Eye (tissue), 1 donor: ENCODE data around the gene HADHB.
A peak's percentile ranks its signal among the peaks of the same experiment; 100 is the strongest.
"Not testable (repeated sequence)": the region's sequence is repeated elsewhere in the genome, so short reads cannot be mapped to it uniquely, and the experiment has no call there.

ENCODE experiments used
- DNase-seq: peaks from one replicate; pipeline ENCODE4 v3.0.0-alpha.2; 2015

HADHB gene

GRCh38 chr2:26298286-26298637 lies 53.5 kb downstream of the HADHB start:
- DNase-seq = peak; percentile 28

GRCh38 chr2:26298638-26299393 lies 54.1 kb downstream of the HADHB start:
- DNase-seq = peak; percentile 70

GRCh38 chr2:26299471-26300101 lies 54.8 kb downstream of the HADHB start:
- peak; percentile 81 for DNase-seq

DNA sequence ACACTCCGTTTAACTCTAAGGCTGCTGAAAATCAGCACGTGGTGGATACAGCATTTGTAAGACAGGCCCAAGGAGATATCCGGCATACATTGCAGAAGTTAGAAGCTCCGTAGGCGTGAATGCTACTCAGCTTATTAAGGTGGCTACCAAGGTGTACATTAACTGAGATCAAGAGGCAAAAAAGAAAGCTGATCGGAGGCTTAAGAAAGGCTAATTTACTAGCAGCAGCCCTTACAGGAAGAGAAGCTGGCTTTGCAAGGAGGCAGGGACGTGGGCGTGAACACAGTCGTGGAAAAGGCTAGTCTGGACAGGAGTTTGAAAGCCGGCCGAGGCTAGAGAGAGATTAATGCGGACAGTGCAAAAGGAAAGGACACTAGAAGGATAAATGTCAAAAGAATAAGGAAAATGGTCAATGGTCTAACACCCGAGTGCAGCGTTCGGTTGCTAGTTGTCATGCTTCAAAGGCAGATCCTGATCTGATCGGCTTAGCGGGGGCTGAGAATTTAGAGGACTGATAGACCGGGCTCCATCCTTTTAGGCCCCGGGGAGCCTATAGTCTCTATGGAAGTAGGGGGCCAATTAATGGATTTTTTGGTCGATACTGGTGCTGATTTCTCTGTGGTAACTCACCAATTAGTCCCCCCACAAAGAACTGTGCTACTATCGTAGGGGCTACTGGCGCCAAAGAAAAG lies 55.6 kb downstream of the HADHB start:
- peak; percentile 65 for DNase-seq

- DNase-seq = no peak
These were observed 58.1 kb downstream of the HADHB start for GRCh38 chr2:26302846-26303245.

GRCh38 chr2:26305094-26305493 lies 60.4 kb downstream of the HADHB start:
- DNase-seq = not testable (repeated sequence)

- no peak for DNase-seq
These were observed 60.8 kb downstream of the HADHB start for GRCh38 chr2:26305540-26305939.

DNA sequence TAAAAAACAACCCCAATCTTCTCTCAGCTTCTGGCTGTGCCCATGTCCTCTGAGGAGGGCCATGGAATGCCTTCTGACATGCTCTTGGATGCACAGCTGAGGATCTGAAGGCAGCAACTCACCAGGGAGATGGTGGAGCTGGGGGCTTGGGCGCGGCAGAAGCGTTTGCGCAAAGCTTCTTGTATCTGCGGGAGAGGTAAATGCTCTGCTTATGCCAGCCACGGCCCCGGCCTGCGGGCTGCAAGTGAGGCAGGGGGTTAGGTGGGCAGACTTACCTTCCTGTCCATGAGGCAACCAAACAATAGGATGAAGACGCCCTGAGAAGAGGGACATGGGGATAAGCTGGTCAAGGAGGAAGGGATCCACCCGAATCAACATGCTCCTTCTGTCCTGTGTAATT lies 65.2 kb downstream of the HADHB start:
- no peak for DNase-seq

DNA sequence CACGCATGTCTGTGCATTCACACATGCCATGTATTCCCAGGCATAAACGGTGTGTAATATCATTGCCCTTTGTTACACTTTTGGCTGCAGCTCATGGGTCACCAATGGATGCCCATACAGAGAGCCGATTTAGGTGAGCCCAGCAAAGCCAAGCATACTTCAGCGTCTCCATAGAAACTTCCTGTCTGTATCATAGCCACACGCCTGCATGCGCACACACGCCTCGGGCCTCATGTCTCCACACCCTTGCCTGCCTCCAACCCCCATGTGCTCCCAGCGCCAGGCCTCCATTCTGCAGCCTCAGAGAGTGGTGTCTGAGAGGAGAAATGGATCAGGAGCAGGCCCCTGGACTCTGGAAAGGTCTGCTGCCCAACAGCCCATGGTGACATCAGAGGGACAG lies 67.7 kb downstream of the HADHB start:
- no peak for DNase-seq

- no peak for DNase-seq
These were observed 68.7 kb downstream of the HADHB start for GRCh38 chr2:26313446-26313845.

DNA sequence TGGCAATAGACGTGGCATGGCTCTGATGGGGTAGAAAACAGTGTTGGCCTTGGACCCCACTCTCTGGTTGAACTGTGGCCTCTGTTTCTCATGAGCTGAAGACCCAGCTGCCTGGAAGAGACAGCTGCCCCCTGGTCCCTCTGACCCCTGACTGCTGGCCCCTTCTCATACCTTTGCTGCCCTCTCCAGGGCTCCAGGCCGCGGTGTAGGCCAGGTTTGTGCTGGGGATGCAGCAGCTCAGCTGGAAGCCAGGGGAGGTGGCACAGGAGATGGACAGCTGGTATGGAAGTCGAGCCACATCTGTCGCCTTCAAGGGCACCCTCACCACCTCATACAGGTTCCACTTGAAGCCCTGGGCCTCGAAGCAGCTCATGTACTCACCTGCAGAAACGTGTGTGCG lies 69.5 kb downstream of the HADHB start:
- DNase-seq = no peak

DNA sequence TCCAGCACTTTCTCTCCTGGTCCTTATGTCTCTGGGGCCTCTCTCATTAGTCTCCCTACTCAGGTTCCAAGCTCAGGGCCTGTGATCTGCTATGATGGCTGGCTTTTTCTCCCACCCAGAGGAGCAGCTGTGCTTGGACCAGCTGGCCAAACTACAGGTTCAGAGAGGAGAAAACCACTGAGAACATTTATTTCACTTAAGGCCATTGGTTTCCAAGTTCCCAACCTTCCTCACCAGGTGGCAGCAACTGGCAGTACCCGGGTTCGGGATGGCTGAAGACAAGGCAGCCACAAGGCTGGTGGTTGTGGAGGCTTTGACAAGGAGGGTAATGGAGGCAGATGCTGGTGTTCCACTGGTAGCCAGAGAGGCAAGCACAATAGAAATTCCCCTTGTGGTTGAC lies 71.3 kb downstream of the HADHB start:
- DNase-seq = no peak

DNA sequence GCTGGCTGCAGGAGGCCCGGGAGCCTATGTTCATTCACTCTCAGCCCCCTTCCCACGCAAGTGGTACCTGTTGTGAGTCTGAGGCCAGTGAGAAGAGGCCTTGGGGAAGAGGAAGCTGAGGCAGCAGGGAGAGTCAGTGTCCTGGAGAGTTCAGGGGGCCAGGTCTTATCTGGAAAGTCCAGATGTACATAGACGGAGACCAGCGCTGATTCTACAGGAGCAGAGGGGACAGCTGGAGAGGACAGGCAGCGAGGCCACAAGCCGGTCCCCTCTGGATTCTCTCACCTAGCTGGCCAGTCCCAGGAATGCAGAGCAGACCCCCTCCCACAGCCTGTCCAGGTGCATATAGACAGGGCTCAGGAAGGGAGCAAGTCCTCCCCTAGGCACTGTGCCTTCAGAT lies 72.1 kb downstream of the HADHB start:
- no peak for DNase-seq

DNA sequence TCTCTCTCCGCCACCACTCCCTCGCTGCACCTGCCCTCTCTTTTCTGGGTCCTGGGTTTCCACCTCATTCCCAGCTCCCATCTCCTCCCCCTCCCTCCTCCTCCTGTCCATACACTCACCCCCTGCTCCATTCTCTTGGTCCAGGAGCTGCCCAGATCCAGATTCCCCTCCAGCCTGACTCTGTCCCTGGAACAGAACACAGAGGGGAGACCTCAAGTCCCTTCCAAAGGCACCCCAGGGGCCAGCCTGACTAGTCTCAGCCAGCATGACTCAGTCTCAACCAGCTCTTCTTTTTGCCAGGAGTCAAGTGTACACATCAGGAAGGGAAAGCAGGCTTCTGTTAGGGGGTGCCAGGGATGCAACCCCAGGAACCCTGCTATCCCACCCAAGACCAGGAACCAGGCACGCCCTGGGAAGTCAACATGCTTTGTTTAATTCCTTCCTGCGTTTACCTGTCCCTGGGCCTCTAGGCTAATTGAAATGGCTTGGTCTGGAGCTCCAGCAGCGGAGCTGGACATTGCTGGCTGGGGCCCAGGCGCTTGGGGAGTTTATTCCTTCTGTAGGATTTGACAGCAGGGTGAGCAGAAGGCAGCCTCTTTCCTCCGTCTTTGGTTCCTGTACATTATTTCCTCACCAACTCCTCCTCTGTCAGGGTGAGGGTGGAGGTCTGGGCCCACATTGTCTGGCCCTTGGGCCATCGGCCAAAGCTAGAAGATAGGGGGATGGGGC lies 72.8 kb downstream of the HADHB start:
- DNase-seq = no peak

DNA sequence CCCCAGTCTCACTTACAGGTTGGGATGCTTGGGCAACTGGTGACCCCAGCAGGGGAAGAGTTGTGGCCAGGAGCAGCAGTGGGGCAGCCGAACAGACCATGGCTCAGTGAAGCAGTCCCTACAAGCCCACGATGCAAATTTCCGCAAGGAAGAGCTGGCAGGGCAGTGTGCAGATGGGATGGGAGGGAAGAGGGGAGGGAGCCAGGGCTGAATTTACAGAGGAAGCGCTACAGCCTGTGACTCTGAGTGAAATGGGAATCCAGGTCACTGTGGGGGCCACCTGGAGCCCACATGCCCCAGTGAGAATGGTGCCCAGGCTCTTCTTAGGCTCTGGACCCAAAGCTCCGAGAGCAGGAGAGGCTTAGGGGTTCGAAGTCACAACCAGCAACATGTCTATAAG lies 74.2 kb downstream of the HADHB start:
- DNase-seq = no peak

DNA sequence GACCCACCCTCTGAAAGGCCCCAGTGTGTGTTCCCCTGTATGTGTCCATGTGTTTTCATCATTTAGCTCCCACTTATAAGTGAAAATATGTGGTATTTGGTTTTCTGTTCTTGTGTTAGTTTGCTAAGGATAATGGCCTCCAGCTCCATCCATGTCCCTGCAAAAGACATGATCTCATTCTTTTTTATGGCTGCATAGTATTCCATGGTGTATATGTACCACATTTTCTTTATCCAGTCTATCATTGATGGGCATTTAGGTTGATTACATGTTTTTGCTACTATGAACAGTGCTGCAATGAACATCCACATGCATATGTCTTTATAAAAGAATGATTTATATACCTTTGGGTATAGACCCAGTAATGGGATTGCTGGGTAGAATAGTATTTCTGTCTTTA lies 79.7 kb downstream of the HADHB start:
- DNase-seq = not testable (repeated sequence)

DNA sequence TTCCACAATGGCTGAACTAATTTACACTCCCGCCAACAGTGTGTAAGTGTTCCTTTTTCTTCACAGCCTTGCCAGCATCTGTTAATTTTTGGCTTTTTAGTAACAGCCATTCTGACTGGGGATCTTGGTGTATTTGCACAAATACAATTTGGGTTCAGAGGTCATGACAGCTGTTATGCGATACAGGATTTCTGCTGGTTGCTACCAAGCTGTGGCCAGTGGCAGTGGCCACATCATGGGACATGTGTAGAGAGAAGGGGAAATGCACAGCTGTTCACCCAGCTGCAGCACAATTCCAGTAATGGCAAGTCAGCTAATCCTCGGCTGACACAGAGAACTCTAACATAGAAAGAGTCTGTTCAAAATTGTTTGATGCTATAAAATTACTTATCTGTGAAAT lies 80.2 kb downstream of the HADHB start:
- no peak for DNase-seq

GRCh38 chr2:26325851-26326250 lies 81.1 kb downstream of the HADHB start:
- no peak for DNase-seq

GRCh38 chr2:26326514-26326913 lies 81.8 kb downstream of the HADHB start:
- no peak for DNase-seq

DNA sequence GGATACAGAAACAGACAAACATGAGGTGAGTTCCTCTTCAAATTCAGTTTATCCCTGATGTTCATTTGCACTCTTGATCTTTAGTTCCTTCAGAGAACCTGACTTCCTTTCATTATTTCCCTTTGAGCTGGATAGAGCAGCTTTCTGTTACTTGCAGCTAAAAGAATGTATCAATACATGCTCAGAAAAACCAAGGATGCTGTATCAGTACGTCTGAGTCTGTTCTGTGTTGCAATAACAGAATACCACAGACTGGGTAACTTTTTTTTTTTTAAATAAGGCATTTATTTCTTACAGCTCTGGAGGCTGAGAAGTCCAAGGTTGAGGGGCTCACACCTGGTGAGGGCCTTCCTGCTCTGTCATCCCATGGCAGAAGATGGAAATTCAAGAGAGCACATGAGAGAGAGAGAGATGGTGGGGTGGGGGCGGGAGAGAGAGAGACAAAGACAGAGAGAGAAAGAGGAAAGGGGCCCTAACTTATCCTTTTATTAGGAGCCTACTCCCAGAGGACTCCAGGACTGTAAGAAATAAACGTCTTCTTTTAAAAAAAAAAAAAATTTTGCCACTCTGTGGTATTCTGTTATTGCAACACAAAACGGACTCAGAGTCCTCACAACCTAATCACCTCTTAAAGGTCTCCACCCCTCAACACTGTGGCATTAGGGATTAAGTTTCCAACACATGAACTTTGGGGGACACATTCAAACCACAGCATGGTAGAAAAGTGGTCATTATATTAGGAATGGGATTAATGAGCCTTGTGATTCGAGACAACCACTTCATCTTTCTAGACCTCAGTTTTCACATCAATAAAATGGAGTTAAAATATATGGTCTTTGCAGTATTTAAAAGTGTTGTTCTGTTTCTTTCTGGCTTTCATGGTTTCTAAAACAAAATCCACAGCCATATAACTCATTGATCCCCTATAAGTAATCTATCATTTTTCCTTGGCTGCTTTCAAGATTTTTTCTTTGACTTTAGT lies 82.8 kb downstream of the HADHB start:
- DNase-seq = no peak

DNA sequence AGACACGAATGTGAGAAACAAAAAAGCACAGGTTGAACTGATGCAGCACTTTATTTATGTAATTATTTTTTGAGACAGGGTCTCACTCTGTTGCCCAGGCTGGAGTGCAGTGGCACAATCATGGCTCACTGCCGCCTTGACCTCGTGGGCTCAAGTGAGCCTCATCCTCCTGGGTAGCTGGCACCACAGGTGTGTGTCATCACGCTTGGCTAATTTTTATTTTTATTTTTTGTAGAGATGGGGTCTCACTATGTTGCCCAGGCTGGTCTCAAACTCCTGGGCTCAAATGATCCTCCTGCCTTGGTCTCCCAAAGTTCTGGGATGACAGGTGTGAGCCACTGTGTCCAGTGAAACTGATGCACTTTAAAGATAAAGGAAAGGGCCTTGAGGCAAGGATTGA lies 84.3 kb downstream of the HADHB start:
- DNase-seq = not testable (repeated sequence)

- DNase-seq = peak; percentile 86
These were observed 85.4 kb downstream of the HADHB start for GRCh38 chr2:26330114-26330549.
